ENCODE results near the gene MAP3K4.

- TF ChIP-seq BRCA1 (IDR thresholded peaks at IDR 0.05; ENCODE audit: low read depth, low read length) = no peak
- TF ChIP-seq ATF3 (IDR thresholded peaks at IDR 0.05; ENCODE audit: insufficient read depth, low read depth, low read length) = no peak
- TF ChIP-seq CTCF (IDR thresholded peaks at IDR 0.05; ENCODE audit: control extremely low read depth in 1 of 3, insufficient read depth in 1 of 3, low read depth in 1 of 3, low read length in 3 of 3) = no peak
- no peak for TF ChIP-seq USF2 (IDR thresholded peaks at IDR 0.05; ENCODE audit: low read length)
Observed at GRCh38 chr6:161058741-161059140, 67.2 kb downstream of the MAP3K4 start.
